ENCODE data around the gene SMURF2.
"Not testable (repeated sequence)": the region's sequence is repeated elsewhere in the genome, so short reads cannot be mapped to it uniquely, and the experiment has no call there.

Gene SMURF2

DNA sequence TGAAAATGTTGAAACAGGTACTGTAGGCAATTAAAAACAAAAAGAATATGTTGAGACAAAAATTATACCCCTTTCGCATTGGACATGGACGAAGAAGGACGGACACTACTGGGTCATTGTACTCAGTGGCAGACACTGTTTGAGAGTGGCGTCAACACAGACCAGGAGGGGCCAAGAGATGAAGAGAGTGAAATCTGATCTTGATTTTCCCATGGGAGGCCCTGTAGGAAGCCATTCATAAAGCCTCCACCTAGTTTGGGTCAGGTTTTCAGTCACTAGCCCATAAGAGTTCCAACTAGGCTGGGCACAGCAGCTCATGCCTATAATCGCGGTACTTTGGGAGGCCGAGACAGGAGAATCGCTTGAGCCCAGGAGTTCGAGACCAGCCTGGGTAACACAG lies 23.6 kb upstream of the SMURF2 start:
- TF ChIP-seq JUND (IDR thresholded peaks at IDR 0.05; ENCODE audit: low read depth): no peak
- in situ Hi-C loops (cut with HindIII; ENCODE audit: low pct_unique_long_range_greater_than_20kb, low sequenced_read_pairs): no loop called here
- no peak for DNase-seq (ENCODE audit: low read depth in 1 of 2, low spot score in 1 of 2)

- DNase-seq (ENCODE audit: low read depth in 1 of 2, low spot score in 1 of 2): no peak
- TF ChIP-seq JUND (IDR thresholded peaks at IDR 0.05; ENCODE audit: low read depth): no peak
- in situ Hi-C loops (cut with HindIII; ENCODE audit: low pct_unique_long_range_greater_than_20kb, low sequenced_read_pairs): no loop called here
These were observed 21.7 kb upstream of the SMURF2 start for GRCh38 chr17:64683796-64684195.

DNA sequence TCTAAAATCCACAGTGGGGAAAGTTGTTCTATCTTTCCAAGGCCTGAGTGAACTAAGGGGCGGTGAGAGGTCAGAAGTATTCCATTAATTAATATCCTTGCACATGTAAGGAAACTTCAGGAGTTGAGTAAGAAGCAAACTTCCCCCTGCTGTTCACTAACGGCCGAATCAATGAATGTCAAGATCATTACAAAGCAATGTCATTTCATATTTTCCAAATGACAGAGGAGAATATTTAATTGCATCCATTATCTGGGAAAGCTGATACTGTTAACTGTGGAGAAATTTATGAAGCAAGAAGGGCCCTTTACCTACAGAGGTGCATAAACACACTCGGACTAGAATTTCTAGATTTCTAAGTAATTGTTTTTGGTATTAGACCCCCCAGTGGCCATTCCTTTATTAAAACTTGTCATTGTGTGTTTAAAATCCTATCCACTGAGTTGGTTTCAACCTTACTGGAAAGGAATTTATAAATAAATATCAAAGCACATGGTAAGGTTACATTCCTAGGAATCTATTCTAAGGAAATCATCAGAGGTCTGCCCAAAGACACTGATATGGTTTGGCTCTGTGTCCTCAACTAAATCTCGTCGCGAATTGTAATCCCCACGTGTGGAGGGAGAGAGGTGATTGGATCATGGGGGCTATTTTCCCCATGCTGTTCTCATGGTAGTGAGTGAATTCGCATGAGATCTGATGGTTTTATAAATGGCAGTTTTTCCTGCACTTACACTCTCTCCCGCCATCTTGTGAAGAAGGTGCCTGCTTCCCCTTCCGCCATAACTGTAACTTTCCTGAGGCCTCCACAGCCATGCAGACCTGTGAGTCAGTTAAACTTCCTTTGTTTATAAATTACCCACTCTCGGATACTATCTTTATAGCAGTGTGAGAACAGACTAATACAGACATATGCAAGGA lies 20.4 kb upstream of the SMURF2 start:
- no peak for DNase-seq (ENCODE audit: low read depth in 1 of 2, low spot score in 1 of 2)

DNA sequence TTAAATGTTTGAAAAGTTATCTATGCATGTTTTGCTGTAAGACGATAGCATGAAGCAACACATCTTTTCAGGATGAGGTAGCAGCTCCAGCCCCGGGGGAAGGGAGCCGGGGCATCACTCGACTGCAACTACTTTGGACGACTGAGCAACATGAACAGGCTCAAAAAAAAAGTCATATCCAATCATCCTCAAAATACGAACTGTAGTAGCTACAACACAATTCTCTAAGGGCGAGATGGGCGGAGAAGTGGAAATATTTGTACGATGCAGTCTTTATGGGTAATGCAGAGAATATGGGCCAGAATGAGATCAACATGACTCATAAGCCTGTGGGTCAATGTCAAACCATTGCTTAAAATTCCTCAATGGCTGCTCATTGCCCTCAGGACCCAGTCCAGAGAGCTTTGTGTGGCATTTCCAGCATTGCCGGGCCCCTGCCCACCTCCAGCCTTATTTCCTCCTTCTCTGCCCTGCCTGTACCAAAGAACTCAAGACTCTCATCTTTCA lies 17.7 kb upstream of the SMURF2 start:
- no peak for DNase-seq (ENCODE audit: low read depth in 1 of 2, low spot score in 1 of 2)
- no peak for TF ChIP-seq JUND (IDR thresholded peaks at IDR 0.05; ENCODE audit: low read depth)
- in situ Hi-C loops (cut with HindIII; ENCODE audit: low pct_unique_long_range_greater_than_20kb, low sequenced_read_pairs): no loop called here

More for the DNA sequence above, 20.4 kb upstream of the SMURF2 start:
- in situ Hi-C loops (cut with HindIII; ENCODE audit: low pct_unique_long_range_greater_than_20kb, low sequenced_read_pairs): no loop called here
- no peak for TF ChIP-seq JUND (IDR thresholded peaks at IDR 0.05; ENCODE audit: low read depth)

GRCh38 chr17:64676763-64677162 lies 14.7 kb upstream of the SMURF2 start:
- no peak for TF ChIP-seq JUND (IDR thresholded peaks at IDR 0.05; ENCODE audit: low read depth)
- in situ Hi-C loops (cut with HindIII; ENCODE audit: low pct_unique_long_range_greater_than_20kb, low sequenced_read_pairs): no loop called here

DNA sequence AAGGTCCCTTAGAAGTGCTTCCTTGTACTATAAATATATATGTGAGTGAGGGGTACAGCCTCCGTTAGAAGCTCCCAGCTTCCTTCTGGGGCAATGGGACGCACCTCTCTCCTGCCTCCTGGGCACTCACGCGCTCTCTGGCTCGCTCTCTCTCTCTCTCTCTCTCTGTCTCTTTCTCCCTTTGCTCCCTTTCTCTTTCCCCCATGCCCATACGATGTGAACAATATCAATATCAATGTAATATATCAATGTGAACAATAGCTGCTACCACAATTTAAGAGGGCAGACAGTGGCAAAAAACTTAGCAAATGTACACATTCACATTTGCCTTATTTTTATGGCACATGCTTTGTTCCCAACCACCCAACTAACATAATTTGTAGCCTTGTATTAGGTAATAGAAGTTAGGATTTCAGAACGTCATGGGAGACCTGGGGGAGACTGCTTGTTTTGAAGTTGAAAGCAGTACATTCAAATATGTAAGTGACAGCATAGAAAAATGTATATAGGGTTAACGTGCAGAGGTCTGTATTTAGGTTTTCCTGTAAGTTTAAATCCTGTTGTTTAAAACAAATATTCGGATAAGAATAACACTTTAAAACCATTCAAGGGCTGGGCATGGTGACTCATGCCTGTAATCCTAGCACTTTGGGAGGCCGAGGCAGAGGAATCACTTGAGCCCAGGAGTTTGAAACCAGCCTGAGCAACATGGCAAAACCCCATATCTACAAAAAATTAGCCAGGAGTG lies 8.9 kb upstream of the SMURF2 start:
- in situ Hi-C loops (cut with HindIII; ENCODE audit: low pct_unique_long_range_greater_than_20kb, low sequenced_read_pairs); DNase-seq (ENCODE audit: low read depth in 1 of 2, low spot score in 1 of 2): not testable (repeated sequence)

More at GRCh38 chr17:64676763-64677162, 14.7 kb upstream of the SMURF2 start:
- no peak for DNase-seq (ENCODE audit: low read depth in 1 of 2, low spot score in 1 of 2)

GRCh38 chr17:64667807-64668721 lies 6.0 kb upstream of the SMURF2 start:
- DNase-seq (ENCODE audit: low read depth in 1 of 2, low spot score in 1 of 2); in situ Hi-C loops (cut with HindIII; ENCODE audit: low pct_unique_long_range_greater_than_20kb, low sequenced_read_pairs): not testable (repeated sequence)

GRCh38 chr17:64664299-64664981 lies 2.3 kb upstream of the SMURF2 start:
- in situ Hi-C loops (cut with HindIII; ENCODE audit: low pct_unique_long_range_greater_than_20kb, low sequenced_read_pairs); DNase-seq (ENCODE audit: low read depth in 1 of 2, low spot score in 1 of 2): not testable (repeated sequence)

DNA sequence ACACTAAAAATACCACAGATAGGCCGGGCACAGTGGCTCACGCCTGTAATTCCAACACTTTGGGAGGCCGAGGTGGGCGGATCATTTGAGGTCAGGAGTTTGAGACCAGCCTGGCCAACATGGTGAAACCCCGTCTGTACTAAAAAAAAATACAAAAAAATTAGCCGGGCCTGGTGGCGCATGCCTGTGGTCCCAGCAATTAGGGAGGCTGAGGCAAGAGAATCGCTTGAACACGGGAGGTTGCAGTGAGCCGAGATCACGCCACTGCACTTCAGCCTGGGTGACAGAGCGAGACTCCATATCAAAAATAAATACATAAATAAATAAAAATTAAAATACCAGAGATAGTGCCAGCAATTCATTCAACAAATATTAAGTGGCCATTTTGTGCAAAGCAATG lies 1.7 kb upstream of the SMURF2 start:
- in situ Hi-C loops (cut with HindIII; ENCODE audit: low pct_unique_long_range_greater_than_20kb, low sequenced_read_pairs): not testable (repeated sequence)

DNA sequence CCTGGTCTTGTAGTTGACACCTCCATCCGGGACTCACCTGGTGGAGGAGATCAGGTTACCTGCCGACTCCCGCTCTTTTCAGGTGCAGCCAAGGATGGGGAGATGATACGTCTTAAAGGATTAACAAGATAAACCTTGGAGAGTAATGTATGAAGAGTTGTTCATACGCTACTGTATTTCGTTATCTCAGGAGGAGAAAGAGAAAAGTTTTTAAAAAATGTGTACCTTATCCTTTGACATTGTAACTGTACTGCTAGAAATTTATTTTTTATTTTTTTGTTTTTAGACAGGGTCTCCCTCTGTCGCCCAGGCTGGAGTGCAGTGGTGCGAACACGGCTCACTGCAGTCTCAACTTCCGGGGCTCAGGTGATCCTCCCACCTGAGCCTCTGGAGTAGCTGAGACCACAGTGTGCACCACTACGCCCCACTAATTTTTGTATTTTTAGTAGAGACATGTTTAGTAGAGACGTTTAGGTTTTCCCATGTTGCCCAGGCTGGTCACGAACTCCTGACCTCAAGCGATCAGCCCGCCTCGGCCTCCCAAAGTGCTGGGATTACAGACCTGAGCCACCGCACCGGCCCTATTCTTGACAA lies 764 bp upstream of the SMURF2 start:
- in situ Hi-C loops (cut with HindIII; ENCODE audit: low pct_unique_long_range_greater_than_20kb, low sequenced_read_pairs): no loop called here

More for the DNA sequence above, 1.7 kb upstream of the SMURF2 start:
- DNase-seq (ENCODE audit: low read depth in 1 of 2, low spot score in 1 of 2): not testable (repeated sequence)

DNA sequence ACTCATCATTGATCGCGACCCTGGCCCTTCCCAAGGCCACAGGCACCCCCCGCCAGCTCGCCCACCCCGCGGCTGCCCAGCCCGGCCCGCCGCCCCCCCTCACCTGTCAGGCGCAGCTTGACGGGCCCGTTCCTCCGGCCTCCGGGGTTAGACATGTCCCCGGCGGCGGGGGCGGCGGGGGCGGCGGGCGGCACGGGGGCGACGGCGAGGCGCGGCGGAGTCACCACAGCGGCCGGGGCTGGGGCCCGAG lies 456 bp downstream of the SMURF2 start:
- no peak for DNase-seq (ENCODE audit: low read depth in 1 of 2, low spot score in 1 of 2)
- in situ Hi-C loops (cut with HindIII; ENCODE audit: low pct_unique_long_range_greater_than_20kb, low sequenced_read_pairs): no loop called here
- TF ChIP-seq JUND (IDR thresholded peaks at IDR 0.05; ENCODE audit: low read depth): no peak

More for the DNA sequence above, 764 bp upstream of the SMURF2 start:
- peak in 1 of 2 experiments; percentile 88 for DNase-seq (ENCODE audit: low read depth in 1 of 2, low spot score in 1 of 2)
- no peak for TF ChIP-seq JUND (IDR thresholded peaks at IDR 0.05; ENCODE audit: low read depth)

DNA sequence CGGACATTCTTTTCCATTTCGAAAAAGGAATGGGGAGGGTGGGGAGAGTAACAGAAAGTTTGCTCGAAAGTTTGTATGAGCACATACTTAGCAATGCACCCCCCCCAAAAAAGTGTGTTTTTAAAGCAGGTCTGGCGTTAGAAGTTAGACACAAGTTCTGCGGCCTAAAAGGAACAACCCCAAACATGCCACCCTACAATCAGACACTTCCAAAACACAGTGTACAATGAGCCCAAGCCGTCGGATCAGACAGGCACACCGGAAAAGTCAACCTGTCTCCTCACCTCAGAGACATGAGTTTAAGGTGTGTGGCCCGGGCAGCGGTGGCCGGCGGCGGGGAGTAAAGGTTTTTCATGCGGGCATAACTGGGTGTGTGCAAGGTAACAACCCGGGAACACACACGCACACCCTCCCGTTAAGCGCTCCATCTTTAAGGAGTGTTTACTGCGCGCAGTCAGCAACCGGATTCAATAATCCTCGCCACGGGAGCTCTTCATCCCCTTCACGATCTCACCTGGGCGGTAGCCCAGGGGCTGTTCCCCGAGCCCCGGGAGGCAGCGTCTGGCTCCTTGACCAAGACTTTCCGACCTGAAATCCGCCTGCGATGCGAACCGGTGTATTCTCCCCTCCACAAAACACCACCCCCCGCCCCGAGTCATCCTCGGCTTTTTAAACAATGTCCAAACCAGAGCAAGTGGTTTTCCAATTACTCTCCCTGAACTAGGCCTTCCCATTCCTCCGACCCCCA lies 955 bp downstream of the SMURF2 start:
- peak; percentile 39 to 42 for DNase-seq (ENCODE audit: low read depth in 1 of 2, low spot score in 1 of 2)
- in situ Hi-C loops (cut with HindIII; ENCODE audit: low pct_unique_long_range_greater_than_20kb, low sequenced_read_pairs): not testable (repeated sequence)

- in situ Hi-C loops (cut with HindIII; ENCODE audit: low pct_unique_long_range_greater_than_20kb, low sequenced_read_pairs); DNase-seq (ENCODE audit: low read depth in 1 of 2, low spot score in 1 of 2): not testable (repeated sequence)
These were observed 1.7 kb downstream of the SMURF2 start for GRCh38 chr17:64660195-64660977.

Measured in T47D (cell line).